ENCODE data around the gene ZNF532.

DNA sequence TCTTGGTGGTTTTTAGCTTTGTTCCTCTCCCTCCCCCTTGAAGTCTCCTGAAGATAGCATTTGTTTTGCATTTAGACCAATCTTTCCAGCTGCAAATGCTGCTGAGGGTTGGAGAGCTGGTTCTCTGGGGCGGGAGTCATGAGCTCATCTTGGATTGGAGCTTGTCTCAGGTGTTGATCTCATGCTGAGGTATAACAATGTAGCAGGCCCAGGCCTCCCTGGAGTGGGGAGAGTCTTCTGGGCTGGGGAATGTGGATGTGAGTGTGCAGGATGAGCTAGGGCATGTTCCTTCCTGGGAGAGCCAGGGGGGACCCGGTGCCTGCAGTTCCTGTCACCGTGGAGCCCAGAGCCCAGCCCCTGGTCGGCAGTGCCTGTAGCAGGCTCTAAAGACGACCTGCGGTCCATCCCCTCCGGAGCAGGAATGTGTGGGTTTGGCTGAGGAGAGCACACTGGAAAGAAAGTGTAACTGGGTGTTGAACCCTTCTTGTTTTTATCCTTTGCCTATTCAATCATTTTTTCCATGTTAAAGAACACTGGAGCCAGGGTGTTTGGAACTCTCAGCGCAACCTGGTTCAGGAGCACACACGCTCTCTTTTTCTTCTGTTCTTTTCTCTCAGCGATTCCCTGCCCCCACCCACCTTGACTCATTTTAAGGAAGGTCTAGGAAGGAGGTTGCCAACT, 2.7 kb downstream of the ZNF532 start:
- no peak for TF ChIP-seq POLR2A (IDR thresholded peaks at IDR 0.05; ENCODE audit: low read length)
- no peak for TF ChIP-seq GATA1 (IDR thresholded peaks at IDR 0.05; ENCODE audit: low read depth, low read length)

All from erythroblast (primary cell).